Vagina (tissue), 2 donors: ENCODE data around the gene ATP11C.

Experiments used
- POLR2AphosphoS5 ChIP-seq, 2 donors: sonication (generic); formaldehyde crosslinking; IDR thresholded peaks; one replicate each; pipeline ENCODE4 v1.9.0; 2017; ENCODE audit warnings: antibody characterized with exemption in 2 of 2, mild to moderate bottlenecking in 2 of 2, low read depth in 1 of 2; ENCODE audit not compliant: insufficient read depth in 1 of 2
- TF ChIP-seq, protein P1 (sequence below), 3 experiments: fragments of 450-650 bp in 2 of 3; fragments of 200-600 bp in 1 of 3; sonication (generic) in 1 of 3; IDR thresholded peaks; one replicate each; pipeline ENCODE4 v1.5.1; 2017 to 2019; ENCODE audit warnings: antibody characterized with exemption in 3 of 3, mild to moderate bottlenecking in 2 of 3, moderate library complexity in 2 of 3

DNA sequence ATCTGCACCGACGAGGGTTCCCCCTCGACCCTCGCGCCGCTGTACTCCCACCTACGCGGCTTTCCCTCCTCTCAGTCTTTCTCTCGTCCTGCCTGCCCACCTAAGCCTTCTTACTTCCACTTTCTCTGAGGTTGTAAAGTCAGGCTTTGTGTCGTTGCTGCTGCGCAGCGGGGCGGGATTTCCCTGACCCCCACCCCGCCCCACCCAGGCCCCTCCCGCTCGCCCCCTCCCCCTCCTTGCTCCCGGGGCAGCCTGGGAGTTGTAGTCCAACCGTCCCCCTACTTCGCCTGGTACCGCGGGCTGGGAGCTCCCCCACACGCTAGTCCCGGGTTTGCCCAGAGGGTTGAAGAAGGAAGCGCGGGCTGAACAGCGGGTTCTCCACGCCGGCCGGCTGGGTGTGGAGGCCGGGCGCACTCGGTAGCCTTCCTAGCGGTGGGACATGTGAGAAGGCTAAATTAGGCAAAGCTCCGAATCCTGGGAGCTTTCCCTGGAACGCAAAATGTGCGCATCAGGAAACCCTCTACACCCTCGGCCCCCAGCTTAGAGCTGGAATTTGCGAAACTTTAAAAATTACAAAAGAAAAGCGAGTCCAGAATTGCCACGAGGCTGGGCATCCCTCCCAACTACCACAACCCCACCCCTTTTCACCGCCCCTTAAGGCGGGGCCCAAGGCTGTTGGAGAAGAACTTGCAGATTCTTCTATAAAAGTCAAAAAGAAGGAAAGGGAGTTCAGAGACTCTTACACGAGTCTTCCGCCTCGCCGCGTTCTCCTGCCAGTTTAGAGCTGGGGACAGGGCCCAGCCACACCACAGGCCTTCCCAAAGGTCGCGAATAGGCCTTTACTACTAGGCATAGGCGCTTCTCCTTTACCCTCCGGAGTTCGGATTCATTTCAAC is at the start of gene ATP11C:
- TF ChIP-seq, protein P1, sequence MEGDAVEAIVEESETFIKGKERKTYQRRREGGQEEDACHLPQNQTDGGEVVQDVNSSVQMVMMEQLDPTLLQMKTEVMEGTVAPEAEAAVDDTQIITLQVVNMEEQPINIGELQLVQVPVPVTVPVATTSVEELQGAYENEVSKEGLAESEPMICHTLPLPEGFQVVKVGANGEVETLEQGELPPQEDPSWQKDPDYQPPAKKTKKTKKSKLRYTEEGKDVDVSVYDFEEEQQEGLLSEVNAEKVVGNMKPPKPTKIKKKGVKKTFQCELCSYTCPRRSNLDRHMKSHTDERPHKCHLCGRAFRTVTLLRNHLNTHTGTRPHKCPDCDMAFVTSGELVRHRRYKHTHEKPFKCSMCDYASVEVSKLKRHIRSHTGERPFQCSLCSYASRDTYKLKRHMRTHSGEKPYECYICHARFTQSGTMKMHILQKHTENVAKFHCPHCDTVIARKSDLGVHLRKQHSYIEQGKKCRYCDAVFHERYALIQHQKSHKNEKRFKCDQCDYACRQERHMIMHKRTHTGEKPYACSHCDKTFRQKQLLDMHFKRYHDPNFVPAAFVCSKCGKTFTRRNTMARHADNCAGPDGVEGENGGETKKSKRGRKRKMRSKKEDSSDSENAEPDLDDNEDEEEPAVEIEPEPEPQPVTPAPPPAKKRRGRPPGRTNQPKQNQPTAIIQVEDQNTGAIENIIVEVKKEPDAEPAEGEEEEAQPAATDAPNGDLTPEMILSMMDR (IDR thresholded peaks at IDR 0.05): no peak
- peak; percentile 38 to 79 for TF ChIP-seq POLR2AphosphoS5 (IDR thresholded peaks at IDR 0.05; ENCODE audit: insufficient read depth in 1 of 2, low read depth in 1 of 2)
